H1 (cell line): ENCODE results near the gene THRB. TPM values are rescaled to one million over a fixed set of nuclear protein-coding genes. Genes with fewer than 3 reads are reported as not detected.

Source experiments
- EP300 ChIP-seq, 2 experiments: IDR thresholded peaks; 1 replicate in 1 of 2; 2 replicates in 1 of 2; pipeline ENCODE4 v1.6.1; 2011 to 2012; ENCODE audit warnings: low read depth in 2 of 2, low read length in 2 of 2, mild to moderate bottlenecking in 2 of 2, borderline replicate concordance in 1 of 2, inconsistent platforms in 1 of 2, moderate library complexity in 1 of 2
- HDAC2 ChIP-seq, 2 experiments: fragments of 300-600 bp in 1 of 2; sonication (generic) in 1 of 2; IDR thresholded peaks; 2 replicates each; pipeline ENCODE4 v1.6.1; 2011 to 2012; ENCODE audit warnings: low read depth in 2 of 2, low read length in 2 of 2, mild to moderate bottlenecking in 2 of 2, moderate library complexity in 2 of 2, borderline replicate concordance in 1 of 2, inconsistent platforms in 1 of 2
- TAF1 ChIP-seq: IDR thresholded peaks from 2 replicates; pipeline ENCODE4 v1.6.1; 2011; ENCODE audit warnings: mild to moderate bottlenecking, low read depth, low read length
- polyA plus RNA-seq, 7 experiments: library from polyadenylated mRNA; depleted of rRNA in 3 of 7; stranded (reverse) in 5 of 7; unstranded in 2 of 7; fragments of >200 nt in 5 of 7; fragments of 200-250 nt in 2 of 7; gene quantifications; 1 replicate in 5 of 7; 2 replicates in 1 of 7; 4 replicates in 1 of 7; pipeline versions ENCODE4 v1.2.1 to v1.2.3, GENCODE V29; 2011 to 2013; ENCODE audit warnings: missing spikeins in 2 of 7, mixed read lengths in 2 of 7
- total RNA-seq: library from RNA; stranded (reverse); fragmentation: NEBNext Ultra II Directional; extraction: Animal tissue kit (Norgen Biotek cat#: 25700); gene quantifications from 2 replicates; pipeline ENCODE4 v1.2.1, GENCODE V29; 2021
- TF ChIP-seq, protein P1 (sequence below): IDR thresholded peaks from 2 replicates; pipeline ENCODE4 v1.6.1; 2011; ENCODE audit warnings: low read length, improper control_type of control experiment
- TF ChIP-seq, protein P2 (sequence below): IDR thresholded peaks from 2 replicates; pipeline ENCODE4 v1.6.1; 2012; ENCODE audit warnings: inconsistent platforms

THRB gene
- total and polyA plus RNA-seq, 2 of the 8 experiments (the other 6 are each of a cell fraction or from before 2014, with no cell fraction given): 0.98 to 3.9 TPM

GRCh38 chr3:24518990-24519367 lies 24.3 kb upstream of the THRB start (continued):
- TF ChIP-seq, protein P1, sequence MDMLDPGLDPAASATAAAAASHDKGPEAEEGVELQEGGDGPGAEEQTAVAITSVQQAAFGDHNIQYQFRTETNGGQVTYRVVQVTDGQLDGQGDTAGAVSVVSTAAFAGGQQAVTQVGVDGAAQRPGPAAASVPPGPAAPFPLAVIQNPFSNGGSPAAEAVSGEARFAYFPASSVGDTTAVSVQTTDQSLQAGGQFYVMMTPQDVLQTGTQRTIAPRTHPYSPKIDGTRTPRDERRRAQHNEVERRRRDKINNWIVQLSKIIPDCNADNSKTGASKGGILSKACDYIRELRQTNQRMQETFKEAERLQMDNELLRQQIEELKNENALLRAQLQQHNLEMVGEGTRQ: no peak
- no peak for TF ChIP-seq HDAC2 (IDR thresholded peaks at IDR 0.05; ENCODE audit: borderline replicate concordance in 1 of 2, low read depth in 2 of 2, low read length in 2 of 2)
- TF ChIP-seq, protein P2, sequence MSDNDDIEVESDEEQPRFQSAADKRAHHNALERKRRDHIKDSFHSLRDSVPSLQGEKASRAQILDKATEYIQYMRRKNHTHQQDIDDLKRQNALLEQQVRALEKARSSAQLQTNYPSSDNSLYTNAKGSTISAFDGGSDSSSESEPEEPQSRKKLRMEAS: no peak
- no peak for TF ChIP-seq EP300 (IDR thresholded peaks at IDR 0.05; ENCODE audit: borderline replicate concordance in 1 of 2, low read depth in 2 of 2, low read length in 2 of 2)
- no peak for TF ChIP-seq TAF1
